Neural crest cell (in vitro differentiated cells): ENCODE results near the gene CTIF. TPM values are rescaled to one million over a fixed set of nuclear protein-coding genes. Genes with fewer than 3 reads are reported as not detected.
A peak's percentile ranks its signal among the peaks of the same experiment; 100 is the strongest.

Source experiments
- DNase-seq: peaks from one replicate; pipeline ENCODE4 v3.0.0; 2021; ENCODE audit warnings: low read depth, mixed read lengths, low spot score
- H3K27ac Mint-ChIP-seq: one replicate; pipeline ENCODE4 v1.8.0; 2021; ENCODE audit warnings: mild to moderate bottlenecking, mixed read lengths; ENCODE audit not compliant: unreplicated experiment
- H3K27me3 Mint-ChIP-seq: 2 replicates; pipeline ENCODE4 v1.8.0; 2021; ENCODE audit warnings: low read depth, mild to moderate bottlenecking, mixed read lengths
- H3K36me3 Mint-ChIP-seq: 2 replicates; pipeline ENCODE4 v1.8.0; 2021; ENCODE audit warnings: low read depth, mild to moderate bottlenecking, mixed read lengths
- H3K4me1 Mint-ChIP-seq: 2 replicates; pipeline ENCODE4 v1.8.0; 2021; ENCODE audit warnings: mixed read lengths
- H3K4me3 Mint-ChIP-seq: one replicate; pipeline ENCODE4 v1.8.0; 2021; ENCODE audit warnings: mild to moderate bottlenecking, mixed read lengths
- H3K9me3 Mint-ChIP-seq: 2 replicates; pipeline ENCODE4 v1.8.0; 2021; ENCODE audit warnings: mixed read lengths
- total RNA-seq: library from RNA; stranded (reverse); gene quantifications from 2 replicates; pipeline ENCODE4 v1.2.1, GENCODE V29; 2021
- TF ChIP-seq, protein P1 (sequence below): fragments of 200-600 bp; sonication (generic); conservative IDR thresholded peaks from 2 replicates; pipeline ENCODE4 v1.5.0; 2021; ENCODE audit warnings: antibody characterized with exemption, mild to moderate bottlenecking

Gene CTIF
- total RNA-seq, 1 donor from 2014 or later: 52.6 TPM

DNA sequence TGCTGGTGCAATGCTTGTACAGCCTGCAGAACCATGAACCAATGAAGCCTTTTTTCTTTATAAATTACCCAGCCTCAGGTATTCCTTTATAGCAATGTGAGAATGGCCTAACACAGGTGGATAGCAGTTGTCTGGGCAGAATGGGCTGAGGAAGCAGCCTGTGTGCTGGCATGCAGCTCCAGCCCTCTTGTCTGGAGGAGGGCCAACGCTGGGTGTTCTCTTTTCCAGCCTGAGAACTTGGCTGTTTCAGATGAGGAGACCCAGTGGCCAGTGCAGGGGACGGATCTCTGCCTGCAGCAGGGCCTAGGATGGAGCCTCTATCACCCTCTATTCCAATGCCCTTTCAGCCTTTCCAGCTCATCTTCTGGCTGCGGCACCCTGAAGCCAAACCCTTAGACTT, 58.8 kb downstream of the CTIF start:
- TF ChIP-seq, protein P1, sequence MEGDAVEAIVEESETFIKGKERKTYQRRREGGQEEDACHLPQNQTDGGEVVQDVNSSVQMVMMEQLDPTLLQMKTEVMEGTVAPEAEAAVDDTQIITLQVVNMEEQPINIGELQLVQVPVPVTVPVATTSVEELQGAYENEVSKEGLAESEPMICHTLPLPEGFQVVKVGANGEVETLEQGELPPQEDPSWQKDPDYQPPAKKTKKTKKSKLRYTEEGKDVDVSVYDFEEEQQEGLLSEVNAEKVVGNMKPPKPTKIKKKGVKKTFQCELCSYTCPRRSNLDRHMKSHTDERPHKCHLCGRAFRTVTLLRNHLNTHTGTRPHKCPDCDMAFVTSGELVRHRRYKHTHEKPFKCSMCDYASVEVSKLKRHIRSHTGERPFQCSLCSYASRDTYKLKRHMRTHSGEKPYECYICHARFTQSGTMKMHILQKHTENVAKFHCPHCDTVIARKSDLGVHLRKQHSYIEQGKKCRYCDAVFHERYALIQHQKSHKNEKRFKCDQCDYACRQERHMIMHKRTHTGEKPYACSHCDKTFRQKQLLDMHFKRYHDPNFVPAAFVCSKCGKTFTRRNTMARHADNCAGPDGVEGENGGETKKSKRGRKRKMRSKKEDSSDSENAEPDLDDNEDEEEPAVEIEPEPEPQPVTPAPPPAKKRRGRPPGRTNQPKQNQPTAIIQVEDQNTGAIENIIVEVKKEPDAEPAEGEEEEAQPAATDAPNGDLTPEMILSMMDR: no peak
- peaks cover 20% of the 10 kb centered on the region for H3K4me1 Mint-ChIP-seq
- H3K4me3 Mint-ChIP-seq: no peak overlapping the region
- H3K27ac Mint-ChIP-seq: no peak overlapping the region
- no peaks in the 10 kb centered on the region for H3K36me3 Mint-ChIP-seq
- no peaks in the 10 kb centered on the region for H3K27me3 Mint-ChIP-seq
- H3K9me3 Mint-ChIP-seq: peaks cover 3% of the 10 kb centered on the region
- DNase-seq: no peak

DNA sequence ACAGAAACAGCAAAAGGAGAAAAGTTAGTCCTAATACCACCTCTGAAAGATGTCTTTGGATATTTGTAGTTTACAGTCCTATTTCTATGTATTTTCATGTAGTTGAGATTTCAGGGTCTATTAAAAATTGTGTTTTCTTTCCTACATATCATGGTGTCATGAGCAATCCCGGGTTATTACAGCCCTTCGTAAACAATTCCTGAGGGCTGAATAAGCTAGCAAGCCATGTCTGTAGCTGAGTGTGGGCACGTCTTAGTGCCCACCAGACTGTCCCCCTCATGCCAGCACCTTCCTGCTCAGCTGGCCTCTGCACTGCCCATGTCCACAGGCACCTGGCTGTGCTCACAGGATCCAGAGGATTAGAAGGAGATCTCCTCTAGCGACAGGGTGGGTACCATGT, 60.6 kb downstream of the CTIF start:
- Mint-ChIP-seq H3K36me3 (no peaks in the 10 kb centered on the region), H3K27me3 (no peaks in the 10 kb centered on the region), H3K27ac (no peak overlapping the region), H3K4me1 (peaks cover 15% of the 10 kb centered on the region), H3K9me3 (peaks cover 6% of the 10 kb centered on the region), H3K4me3 (no peak overlapping the region)
- TF ChIP-seq, protein P1: no peak
- DNase-seq: no peak

DNA sequence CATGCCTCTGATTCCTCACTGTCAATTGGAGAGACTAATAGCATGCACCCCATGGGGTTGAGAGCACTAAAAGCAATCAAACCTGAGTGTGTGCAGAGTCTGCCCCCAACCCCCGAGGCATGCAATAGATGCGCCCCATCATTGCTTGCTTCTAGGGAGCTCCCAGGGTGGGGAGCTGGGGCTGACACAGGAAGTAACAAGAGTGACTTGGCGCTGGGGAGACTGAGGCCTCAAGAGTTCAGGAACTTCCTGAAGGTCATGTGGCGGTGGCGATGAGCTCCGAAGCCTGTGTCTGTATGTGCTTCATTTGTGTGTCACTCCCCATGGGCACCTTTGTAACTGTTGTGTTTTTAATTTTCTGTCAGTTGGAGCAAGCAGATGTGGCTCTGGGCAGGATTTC, 61.2 kb downstream of the CTIF start:
- no peak for DNase-seq
- no peaks in the 10 kb centered on the region for H3K27me3 Mint-ChIP-seq
- H3K36me3 Mint-ChIP-seq: no peaks in the 10 kb centered on the region
- peaks cover 6% of the 10 kb centered on the region for H3K9me3 Mint-ChIP-seq
- no peak overlapping the region for H3K4me3 Mint-ChIP-seq
- H3K27ac Mint-ChIP-seq: no peak overlapping the region
- TF ChIP-seq, protein P1: no peak
- H3K4me1 Mint-ChIP-seq: peaks cover 15% of the 10 kb centered on the region

DNA sequence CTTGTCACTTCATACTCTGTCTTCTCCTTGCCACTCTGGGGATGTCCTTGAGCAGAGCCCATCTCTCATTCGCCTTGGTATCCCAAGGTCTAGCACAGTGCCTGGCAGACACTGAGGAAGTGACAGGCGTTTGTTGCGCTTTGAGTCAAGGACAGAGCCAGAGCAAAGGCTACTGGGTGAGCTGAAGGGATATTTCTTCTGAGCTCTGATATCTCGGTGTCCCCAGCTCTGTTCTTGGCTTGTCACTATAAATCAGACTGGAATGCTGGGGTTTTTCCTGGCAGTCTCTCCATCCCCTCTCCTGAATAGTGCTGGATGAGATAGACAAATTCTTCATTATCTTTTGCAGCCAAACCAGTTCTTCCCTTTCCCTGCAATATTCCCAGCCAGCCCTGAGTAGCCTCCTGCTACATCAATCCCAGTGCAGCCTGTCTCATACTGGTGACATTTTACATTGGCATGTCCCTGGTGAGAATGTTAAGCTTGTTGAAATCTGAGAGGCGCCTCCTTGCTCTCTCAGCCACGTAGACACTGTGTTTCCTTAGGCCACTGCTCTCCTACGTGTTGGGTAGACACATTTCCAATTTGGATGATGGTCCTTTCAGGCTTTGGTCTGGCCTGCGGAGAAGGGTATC, 61.7 kb downstream of the CTIF start:
- no peak overlapping the region for H3K4me3 Mint-ChIP-seq
- no peaks in the 10 kb centered on the region for H3K27me3 Mint-ChIP-seq
- TF ChIP-seq, protein P1: no peak
- H3K9me3 Mint-ChIP-seq: peaks cover 6% of the 10 kb centered on the region
- DNase-seq: no peak
- peak overlapping the region; percentile 16 for H3K27ac Mint-ChIP-seq
- no peaks in the 10 kb centered on the region for H3K36me3 Mint-ChIP-seq
- peaks cover 19% of the 10 kb centered on the region for H3K4me1 Mint-ChIP-seq

DNA sequence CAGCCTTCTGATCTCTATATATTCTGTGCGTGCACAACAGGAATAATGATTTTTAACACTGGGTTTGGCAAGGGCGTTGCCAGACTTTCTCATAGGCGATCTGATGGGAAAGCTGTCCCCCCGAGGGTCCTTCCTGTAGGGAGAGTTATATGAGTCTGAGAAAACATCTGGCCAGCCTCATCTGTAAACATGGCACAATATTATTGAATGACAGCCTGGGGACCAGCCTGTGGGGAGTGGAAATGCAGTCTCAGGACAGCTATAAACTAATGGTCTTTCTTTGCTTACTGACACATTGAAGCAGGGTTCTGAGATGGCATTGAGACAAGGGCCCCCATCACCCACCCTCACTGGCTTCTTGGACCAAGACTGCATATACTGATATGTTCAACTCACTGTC, 62.5 kb downstream of the CTIF start:
- TF ChIP-seq, protein P1: no peak
- H3K27ac Mint-ChIP-seq: no peak overlapping the region
- no peak for DNase-seq

More for the DNA sequence above, 62.5 kb downstream of the CTIF start:
- Mint-ChIP-seq H3K27me3 (no peaks in the 10 kb centered on the region), H3K4me3 (no peak overlapping the region), H3K9me3 (peaks cover 6% of the 10 kb centered on the region), H3K36me3 (no peaks in the 10 kb centered on the region), H3K4me1 (peaks cover 27% of the 10 kb centered on the region)
